NCI-H774 (cell line): ENCODE results near the gene PLA2R1.

Experiments
- DNase-seq: peaks from one replicate; lab custom pipeline; 2025; lab: John Stamatoyannopoulos, UW

Gene PLA2R1

DNA sequence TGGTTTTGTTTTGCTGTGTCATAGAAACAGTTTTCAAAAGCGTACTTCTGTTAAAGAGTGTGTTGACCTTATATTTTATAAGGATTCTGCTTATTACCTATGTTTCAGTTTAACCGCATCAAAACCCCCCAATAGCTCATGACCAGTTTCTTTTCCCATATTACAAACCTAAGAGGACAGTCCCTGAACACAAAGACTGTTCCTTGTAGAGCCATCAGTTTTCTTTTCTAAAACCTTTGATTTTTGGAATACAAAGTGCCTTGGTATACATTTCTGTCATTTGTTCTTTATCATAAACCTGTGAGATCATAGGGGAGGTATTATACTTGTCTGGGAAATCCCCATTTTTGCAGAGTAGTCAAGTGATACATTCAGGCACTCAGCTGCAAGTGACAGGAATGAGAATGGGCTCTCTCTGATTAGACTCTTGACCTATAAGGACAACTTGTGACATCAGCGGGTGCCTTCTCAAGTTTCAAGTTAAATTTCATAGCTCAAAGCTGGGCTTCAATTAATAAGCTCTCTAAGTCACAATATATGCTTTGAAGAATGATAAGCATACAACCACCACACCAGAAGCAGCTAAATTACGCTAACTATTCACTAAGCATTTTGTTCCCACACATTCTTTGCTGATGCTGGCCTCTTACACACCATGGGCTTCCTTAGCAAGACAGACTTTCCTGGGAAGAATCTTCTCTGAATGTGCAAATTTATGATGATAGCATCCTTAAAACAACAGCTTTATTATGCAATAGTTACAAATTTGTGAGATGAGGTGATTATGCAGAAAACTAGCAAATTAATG is 167.0 kb downstream of the PLA2R1 start:
- no peak for DNase-seq

DNA sequence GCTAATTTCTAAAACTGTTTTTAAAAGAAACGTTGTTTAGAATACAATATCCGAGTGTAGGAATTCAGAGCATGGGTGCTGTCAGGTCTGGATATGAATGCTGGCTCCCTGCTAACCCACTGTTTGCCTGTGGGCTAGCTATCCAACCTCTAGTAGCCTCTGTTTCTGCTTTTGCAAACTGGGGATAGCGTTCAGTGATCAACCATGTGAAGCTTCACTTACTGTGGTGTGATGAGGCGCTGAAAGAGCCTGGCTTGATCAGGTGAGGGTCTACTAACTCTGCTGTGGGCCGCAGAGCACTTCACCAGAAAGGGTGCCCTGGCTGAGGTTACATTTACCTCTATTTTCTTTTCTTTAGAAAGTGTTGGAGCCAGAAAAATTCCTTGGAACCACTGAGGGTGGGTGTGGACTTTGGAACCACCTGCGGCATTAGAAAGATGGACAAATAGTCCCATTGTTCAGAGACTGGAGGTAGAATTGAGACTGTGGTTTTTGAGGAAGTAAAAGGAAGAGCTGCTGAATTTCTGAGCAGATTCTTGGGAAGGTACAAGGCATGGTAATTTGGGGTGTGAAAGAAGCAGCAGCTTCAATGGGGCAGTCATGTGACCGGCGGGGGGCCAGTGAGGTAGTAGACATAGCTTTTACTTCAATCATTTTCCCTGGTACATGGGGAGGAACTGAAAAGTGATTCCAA is 168.1 kb downstream of the PLA2R1 start:
- no peak for DNase-seq

DNA sequence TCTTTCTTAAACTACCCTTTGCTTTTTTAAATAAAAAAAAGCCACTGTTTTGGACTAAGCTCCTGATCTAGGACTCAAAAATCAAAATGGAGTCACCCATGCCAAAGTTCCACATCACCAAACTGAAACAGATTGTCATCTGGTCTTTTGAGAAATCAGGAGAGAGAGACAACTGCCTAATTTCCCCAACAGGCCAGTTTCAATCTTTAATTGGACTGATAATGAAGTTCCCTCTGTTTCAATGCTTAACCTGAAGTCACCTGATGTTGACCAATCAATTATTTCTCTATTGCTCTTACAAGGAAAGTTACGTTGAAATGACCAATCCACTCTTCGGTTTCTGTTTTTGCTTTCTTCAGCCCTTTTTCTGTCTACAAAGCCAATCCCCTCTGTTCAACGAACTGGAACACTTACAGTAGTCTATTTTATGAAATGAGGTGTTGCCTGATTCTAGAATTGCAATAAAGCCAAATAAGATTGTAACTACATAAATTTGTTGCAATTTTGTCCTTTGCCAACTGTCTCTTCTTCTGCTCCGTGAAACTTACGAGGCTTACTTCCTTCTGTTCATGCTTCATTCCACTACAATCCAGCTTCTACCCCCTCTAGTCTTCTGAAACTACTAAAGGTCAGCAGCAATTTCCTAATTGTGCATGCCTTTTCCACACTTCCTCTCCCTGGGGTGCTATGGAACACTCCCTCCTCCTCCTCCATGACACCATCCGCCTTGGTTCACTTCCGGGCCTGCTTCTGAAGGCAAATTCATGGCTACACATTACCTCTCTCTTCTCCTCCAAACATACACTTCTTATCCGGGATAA is 169.2 kb downstream of the PLA2R1 start:
- no peak for DNase-seq

DNA sequence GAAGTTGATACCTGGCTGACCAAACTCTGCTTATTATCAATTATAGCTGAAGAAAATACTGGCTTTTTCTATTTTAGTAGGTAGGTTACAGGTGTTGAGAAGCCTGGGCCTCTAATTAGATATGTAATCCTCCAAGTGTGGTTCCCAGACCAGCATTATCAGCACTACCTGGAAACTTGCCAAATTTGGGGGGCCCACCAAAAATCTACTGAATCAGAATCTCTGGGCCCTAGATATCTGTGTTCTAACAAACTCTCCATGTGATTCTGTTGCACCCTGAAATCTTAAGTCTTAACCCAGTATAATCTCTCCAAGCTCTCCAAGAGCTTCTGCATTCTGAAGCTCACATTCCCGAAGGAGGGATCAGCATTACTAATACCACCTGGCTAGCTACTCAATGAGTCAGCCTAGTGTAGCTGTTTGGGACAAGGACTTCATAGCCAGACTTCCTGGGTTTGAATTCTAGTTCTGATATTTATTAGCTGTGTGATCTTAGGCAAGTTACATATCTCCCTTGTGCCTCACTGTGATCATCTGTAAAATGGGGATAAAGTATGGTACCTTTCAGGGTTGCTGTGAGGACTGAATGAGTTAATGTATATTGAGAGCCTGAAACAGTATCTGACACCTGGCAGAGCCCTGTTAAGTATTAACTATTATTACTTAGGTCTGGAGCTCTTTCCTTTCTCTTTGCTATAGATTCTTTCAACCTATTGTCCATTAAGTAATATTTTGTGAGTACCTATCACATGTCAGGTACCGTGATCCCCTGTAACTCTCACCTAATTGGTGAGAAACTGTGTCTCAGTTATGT is 170.3 kb downstream of the PLA2R1 start:
- DNase-seq, result no peak

DNA sequence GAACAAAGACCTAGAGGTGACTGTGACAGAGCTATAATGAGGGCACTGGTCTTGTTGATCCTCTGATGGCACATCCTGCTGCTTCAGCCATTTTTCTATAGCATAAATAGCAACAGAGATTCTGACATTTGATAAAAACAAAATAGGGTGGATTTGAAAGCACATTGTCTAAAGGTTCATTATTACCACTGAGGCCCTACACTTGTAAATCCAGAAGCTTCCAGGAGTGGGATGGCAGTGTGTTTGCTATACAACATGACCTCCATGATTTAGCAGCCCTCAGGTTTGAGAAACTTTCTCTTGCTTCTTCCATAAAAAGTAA is 171.2 kb downstream of the PLA2R1 start:
- DNase-seq, result no peak

DNA sequence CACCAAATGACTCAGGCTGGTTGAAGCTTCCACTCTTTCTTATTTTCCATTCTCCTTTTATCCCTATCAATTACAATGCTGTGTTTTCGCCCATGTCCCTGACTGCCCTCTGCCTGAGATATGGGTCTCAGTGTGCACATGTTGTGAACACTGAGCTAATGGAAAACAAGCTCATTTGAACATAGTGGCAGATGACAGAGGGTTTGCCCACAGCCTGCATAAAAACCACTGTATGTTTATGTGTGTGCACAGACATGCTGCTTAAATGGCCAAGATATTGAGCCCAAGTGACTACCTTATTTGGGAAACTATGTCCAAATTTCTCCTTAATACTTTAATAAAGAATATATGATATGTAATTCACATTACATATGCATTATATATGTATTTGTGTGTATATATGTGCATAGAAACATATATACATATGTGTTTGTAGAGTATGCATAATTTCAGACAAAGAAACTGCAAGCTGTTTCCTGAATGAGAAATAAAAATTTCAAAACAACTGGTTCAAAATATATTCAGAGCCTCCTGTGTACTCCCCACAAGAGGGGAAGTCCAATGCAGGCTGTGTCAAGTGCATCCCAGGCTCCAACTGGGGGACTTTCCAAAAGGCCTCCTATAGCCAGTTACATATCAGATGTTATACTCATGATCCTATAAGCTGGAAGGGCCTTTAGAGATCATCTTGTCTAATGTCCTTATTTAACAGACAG is 171.7 kb downstream of the PLA2R1 start:
- DNase-seq, result no peak

DNA sequence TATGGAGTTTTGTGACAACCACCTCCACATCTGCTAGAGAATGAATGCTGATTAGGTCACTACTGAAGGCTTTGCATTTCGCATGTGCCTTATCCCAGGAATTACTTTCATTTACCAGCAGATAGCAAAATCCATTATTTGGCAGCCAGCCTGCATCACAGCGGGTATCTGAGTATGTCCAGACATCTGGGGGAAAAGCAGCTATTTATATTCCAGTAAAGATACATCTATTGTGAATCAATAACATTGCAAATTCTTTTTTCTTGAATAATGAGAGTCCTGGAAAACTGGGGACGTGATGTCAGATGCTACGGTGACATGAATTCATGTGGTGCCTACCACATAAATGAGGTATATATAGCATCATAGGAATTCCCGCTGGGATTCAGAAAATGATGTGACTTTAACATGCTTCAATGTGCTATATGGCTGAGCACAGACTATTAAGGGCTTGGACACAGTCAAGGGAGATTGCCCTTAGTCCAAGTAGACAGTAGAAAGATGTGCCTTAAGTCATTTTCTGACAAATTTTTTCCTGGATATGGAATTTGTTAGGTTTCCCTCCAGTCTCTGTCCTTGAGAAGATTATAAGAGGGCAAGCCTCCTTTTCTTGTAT is 180.2 kb downstream of the PLA2R1 start:
- DNase-seq, result no peak
